K562 (cell line): Measurements from ENCODE around the gene COL1A1. TPM values are rescaled to one million over a fixed set of nuclear protein-coding genes. Genes with fewer than 3 reads are reported as not detected.
A peak's percentile ranks its signal among the peaks of the same experiment; 100 is the strongest.

Experiments used
- ATAC-seq: fragments of 200-7000 bp; cut with Tn5 transposase; 3 replicates; pipeline ENCODE4 v1.9.1; 2020; ENCODE audit warnings: moderate library complexity
- BruUV-seq: library from RNA; stranded (reverse); fragments of 400-500 nt; replicated peaks from 2 replicates; lab custom pipeline; 2021; lab: Mats Ljungman, UMichigan
- CTCF ChIA-PET: fragments of 300-600 bp; formaldehyde crosslinking; extraction: SDS; loops from one replicate; lab custom pipeline; 2021; ENCODE audit warnings: low intra/inter-chr PET ratio; lab: Yijun Ruan, JAX
- POLR2A ChIA-PET: fragments of 300-600, 350-650 bp; sonication (Branson Sonifier 250); formaldehyde crosslinking; extraction: SDS; loops from one replicate; lab custom pipeline; 2021; ENCODE audit warnings: antibody characterized with exemption, inconsistent platforms; lab: Yijun Ruan, JAX
- DNase-seq, 4 experiments: peaks; one replicate each; pipeline versions ENCODE4 v3.0.0 to v3.0.0-alpha.2; 2011 to 2018; ENCODE audit warnings: low spot score in 3 of 4, mixed read lengths in 3 of 4; ENCODE audit errors: extremely low read depth in 1 of 4
- FAIRE-seq: peaks from 2 replicates; lab custom pipeline; 2011; peaks lifted over from hg19 to GRCh38; lab: Jason Lieb, UNC
- H2AFZ ChIP-seq: 2 replicates; pipeline ENCODE4 v1.6.0; 2011; ENCODE audit warnings: low read depth, low read length, control low read depth, inconsistent platforms
- H3K27ac ChIP-seq: fragments of 200-600 bp; 3 replicates; pipeline ENCODE4 v1.8.0; 2011; ENCODE audit warnings: low read depth, mild to moderate bottlenecking, control low read depth, inconsistent platforms, low read length, moderate library complexity, mixed read lengths; ENCODE audit errors: extremely low read depth
- H3K27me3 ChIP-seq, 2 experiments: fragments of 300-600 bp in 1 of 2; 2 replicates in 1 of 2; 3 replicates in 1 of 2; pipeline versions ENCODE4 v1.6.0 to v1.8.0; 2011; ENCODE audit warnings: inconsistent platforms in 2 of 2, low read length in 2 of 2, mild to moderate bottlenecking in 1 of 2, mixed read lengths in 1 of 2, moderate library complexity in 1 of 2; ENCODE audit not compliant: control insufficient read depth in 2 of 2, insufficient read depth in 2 of 2
- H3K36me3 ChIP-seq: fragments of 300-600 bp; 3 replicates; pipeline ENCODE4 v1.8.0; 2011; ENCODE audit warnings: mild to moderate bottlenecking, low read length, inconsistent platforms; ENCODE audit not compliant: control insufficient read depth, insufficient read depth
- H3K4me1 ChIP-seq, 2 experiments: fragments of 200-600 bp in 1 of 2; replicated peaks in 1 of 2; 2 replicates in 1 of 2; 3 replicates in 1 of 2; pipeline versions ENCODE4 v1.5.1 to v1.8.0; 2011; ENCODE audit warnings: inconsistent platforms in 2 of 2, low read length in 2 of 2, mild to moderate bottlenecking in 1 of 2, mixed read lengths in 1 of 2, moderate library complexity in 1 of 2; ENCODE audit not compliant: control insufficient read depth in 2 of 2, insufficient read depth in 2 of 2
- H3K4me2 ChIP-seq: 2 replicates; pipeline ENCODE4 v1.6.1; 2011; ENCODE audit warnings: low read length, control low read depth, inconsistent platforms, mixed read lengths; ENCODE audit not compliant: insufficient read depth
- H3K4me3 ChIP-seq: fragments of 200-600 bp; sonication (generic), shearing (Covaris generic); 2 replicates; pipeline ENCODE4 v1.5.1; 2016; ENCODE audit warnings: control low read depth, inconsistent platforms
- H3K79me2 ChIP-seq: fragments of 200-600 bp; 3 replicates; pipeline ENCODE4 v1.8.0; 2011; ENCODE audit warnings: low read length, inconsistent platforms; ENCODE audit not compliant: control insufficient read depth, insufficient read depth
- H3K9ac ChIP-seq, 2 experiments: 2 replicates each; pipeline versions ENCODE4 v1.6.0 to v1.6.1; 2011; ENCODE audit warnings: low read depth in 2 of 2, low read length in 2 of 2, control low read depth in 1 of 2, inconsistent platforms in 1 of 2, mild to moderate bottlenecking in 1 of 2, mixed read lengths in 1 of 2; ENCODE audit not compliant: insufficient read depth in 1 of 2
- H3K9me1 ChIP-seq: one replicate; pipeline ENCODE4 v1.6.0; 2011; ENCODE audit warnings: inconsistent platforms, mild to moderate bottlenecking, low read length, moderate library complexity; ENCODE audit not compliant: control insufficient read depth, insufficient read depth
- H3K9me3 ChIP-seq: replicated peaks from 2 replicates; pipeline ENCODE4 v1.5.1; 2011; ENCODE audit warnings: low read depth, low read length, inconsistent platforms; ENCODE audit not compliant: control insufficient read depth, insufficient read depth
- H4K20me1 ChIP-seq: replicated peaks from 2 replicates; pipeline ENCODE4 v1.6.1; 2011; ENCODE audit warnings: low read length, inconsistent platforms, mixed read lengths; ENCODE audit not compliant: control insufficient read depth, insufficient read depth
- BRD9 ChIP-seq: fragments of 450-650 bp; IDR thresholded peaks from 2 replicates; pipeline ENCODE4 v1.6.1; 2018; ENCODE audit warnings: low read depth; ENCODE audit not compliant: partially characterized antibody
- EP400 ChIP-seq: fragments of 450-650 bp; IDR thresholded peaks from 2 replicates; pipeline ENCODE4 v1.6.1; 2017; ENCODE audit warnings: antibody characterized with exemption, mild to moderate bottlenecking, moderate library complexity
- HBP1 ChIP-seq: fragments of 450-650 bp; formaldehyde crosslinking; IDR thresholded peaks from 2 replicates; pipeline ENCODE4 v1.4.0; 2022; ENCODE audit warnings: missing genetic modification characterization
- HDAC2 ChIP-seq: fragments of 450-650 bp; IDR thresholded peaks from 2 replicates; pipeline ENCODE4 v1.6.1; 2016; ENCODE audit warnings: mild to moderate bottlenecking
- HMG20A ChIP-seq: fragments of 450-650 bp; formaldehyde crosslinking; conservative IDR thresholded peaks from 2 replicates; pipeline ENCODE4 v1.4.0; 2020; ENCODE audit warnings: mild to moderate bottlenecking, mixed read lengths
- KAT2B ChIP-seq: IDR thresholded peaks from one replicate; pipeline ENCODE4 v1.6.1; 2012; ENCODE audit warnings: low read depth, mild to moderate bottlenecking, control low read depth, inconsistent platforms, low read length, moderate library complexity
- KDM1A ChIP-seq, 2 experiments: fragments of 450-650 bp; IDR thresholded peaks; 2 replicates each; pipeline ENCODE4 v1.6.1; 2016; ENCODE audit warnings: mild to moderate bottlenecking in 2 of 2
- MAFF ChIP-seq: IDR thresholded peaks from 2 replicates; pipeline ENCODE4 v1.6.1; 2012; ENCODE audit warnings: low read length, improper control_type of control experiment
- NFE2L1 ChIP-seq: fragments of 450-650 bp; IDR thresholded peaks from 2 replicates; pipeline ENCODE4 v1.6.1; 2016; ENCODE audit warnings: missing genetic modification characterization, low read depth, mild to moderate bottlenecking, missing compliant biosample characterization, moderate library complexity, borderline replicate concordance
- NFYB ChIP-seq: IDR thresholded peaks from 2 replicates; pipeline ENCODE4 v1.6.1; 2011; ENCODE audit warnings: mild to moderate bottlenecking, moderate library complexity; ENCODE audit not compliant: insufficient read length; ENCODE audit errors: extremely low read depth
- NKRF ChIP-seq: fragments of 450-650 bp; IDR thresholded peaks from 2 replicates; pipeline ENCODE4 v1.6.1; 2016; ENCODE audit warnings: borderline replicate concordance
- RBM15 ChIP-seq: fragments of 200-400 bp; formaldehyde crosslinking; IDR thresholded peaks from 2 replicates; pipeline ENCODE4 v1.6.1; 2018; ENCODE audit warnings: mild to moderate bottlenecking, low read length, moderate library complexity; ENCODE audit not compliant: insufficient read depth
- TGIF2 ChIP-seq: sonication (generic); formaldehyde crosslinking; IDR thresholded peaks from 2 replicates; pipeline ENCODE4 v1.8.1; 2022; ENCODE audit warnings: mild to moderate bottlenecking, missing genetic modification reagents, moderate library complexity
- ZNF445 ChIP-seq: fragments of 250-450 bp; sonication (Bioruptor Pico); IDR thresholded peaks from 2 replicates; pipeline ENCODE4 v1.4.0; 2020; ENCODE audit warnings: low read depth, mild to moderate bottlenecking, moderate library complexity
- WGBS: fragments of 100-300 bp; shearing (Covaris generic); methylation state at CpG from one replicate; pipeline ENCODE4 v1.1.6; 2016; ENCODE audit warnings: low coverage, mixed read lengths; ENCODE audit not compliant: insufficient coverage; ENCODE audit errors: missing lambda C conversion rate; 5-methylcytosine and 5-hydroxymethylcytosine counted together
- in situ Hi-C: fragments of 300-500 bp; cut with MboI; formaldehyde crosslinking; loops from 4 replicates; pipeline ENCODE4 v1.15.0; 2018; ENCODE audit warnings: inconsistent platforms, mixed read lengths
- intact Hi-C: fragments of 100-400 bp; cut with micrococcal nuclease; formaldehyde crosslinking; loops from 2 replicates; pipeline ENCODE4 v1.14.2; 2022
- polyA plus RNA-seq, 8 experiments: library from polyadenylated mRNA; depleted of rRNA in 4 of 8; stranded (reverse) in 5 of 8; unstranded in 3 of 8; fragments of >200 nt; fragmentation: Nextera tagmentation in 2 of 8; fragmentation: Illumina TruSeq in 1 of 8; extraction: Ambion mirVana in 2 of 8; extraction: Trizol in 1 of 8; gene quantifications; 2 replicates each; pipeline versions ENCODE4 v1.2.1 to v1.2.3, GENCODE V29; 2011 to 2014; ENCODE audit warnings: inconsistent platforms in 1 of 8, missing spikeins in 1 of 8
- total RNA-seq, 7 experiments: library from RNA; depleted of rRNA in 6 of 7; stranded (reverse); fragments of >200 nt in 6 of 7; fragmentation: Illumina TruSeq in 2 of 7; extraction: Trizol in 2 of 7; gene quantifications; 2 replicates each; pipeline versions ENCODE4 v1.2.1 to v1.2.3, GENCODE V29; 2011 to 2021; ENCODE audit warnings: low replicate concordance in 1 of 7
- TF ChIP-seq, protein P1 (sequence below): fragments of 450-650 bp; IDR thresholded peaks from 2 replicates; pipeline ENCODE4 v1.6.1; 2016; ENCODE audit warnings: low read depth, mild to moderate bottlenecking, moderate library complexity

Gene COL1A1
- total and polyA plus RNA-seq, 9 of the 15 experiments (the other 6 are each of a cell fraction or from before 2014, with no cell fraction given) = 0.04 to 3.4 (median 0.18) TPM

DNA sequence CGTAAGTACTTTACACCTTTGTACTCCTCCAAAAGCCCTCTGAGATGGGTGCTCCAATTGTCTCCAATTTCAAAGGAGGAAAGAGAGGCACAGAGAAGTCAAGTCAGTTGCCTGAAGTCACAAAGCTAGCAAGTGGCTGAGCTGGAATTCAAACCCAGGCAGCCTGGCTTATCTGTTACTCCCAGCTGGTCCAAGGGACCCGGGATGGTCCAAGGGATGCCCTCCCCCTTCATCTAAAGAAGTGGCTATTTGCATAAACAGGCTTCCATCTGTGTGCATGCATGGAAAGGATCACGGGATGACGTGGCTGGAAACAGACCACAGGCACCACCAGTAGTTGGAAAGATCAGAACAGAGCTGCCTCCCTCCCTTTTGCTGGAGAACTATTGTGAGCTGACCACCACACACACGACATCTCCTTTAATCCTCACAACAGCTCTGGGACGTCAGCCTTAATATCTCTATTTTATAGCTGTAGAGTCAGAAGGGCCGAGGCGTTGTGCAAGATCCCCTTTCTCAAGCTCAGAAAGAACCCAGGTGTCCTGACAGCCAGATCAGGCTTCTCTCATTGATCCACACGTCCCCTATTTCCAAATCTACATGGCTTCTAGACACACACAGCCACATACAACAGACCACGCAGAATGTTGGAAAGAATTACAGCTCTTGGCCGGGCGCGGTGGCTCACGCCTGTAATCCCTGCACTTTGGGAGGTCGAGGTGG, 10.9 kb upstream of the COL1A1 start (continued):
- TF ChIP-seq HDAC2 (peak; percentile 78), HBP1 (CRISPR knock-in tag) (no peak)

- POLR2A ChIA-PET = interaction anchor here (0.6 to 2.2 kb wide), 4 partner anchors 10 to 1647 kb away, joined by 4 to 13 read pairs (median 5); no protein-coding TSS in a partner anchor
- no peak for ATAC-seq
- TF ChIP-seq ZNF445 (CRISPR knock-in tag) (no peak), TGIF2 (no peak), BRD9 (no peak), HMG20A (CRISPR knock-in tag) (no peak), NFE2L1 (tag) (no peak), MAFF (no peak), RBM15 (no peak), NFYB (no peak), NKRF (no peak), EP400 (no peak), KDM1A (IDR thresholded peaks at IDR 0.05) (no peak), KAT2B (no peak)
- TF ChIP-seq, protein P1, sequence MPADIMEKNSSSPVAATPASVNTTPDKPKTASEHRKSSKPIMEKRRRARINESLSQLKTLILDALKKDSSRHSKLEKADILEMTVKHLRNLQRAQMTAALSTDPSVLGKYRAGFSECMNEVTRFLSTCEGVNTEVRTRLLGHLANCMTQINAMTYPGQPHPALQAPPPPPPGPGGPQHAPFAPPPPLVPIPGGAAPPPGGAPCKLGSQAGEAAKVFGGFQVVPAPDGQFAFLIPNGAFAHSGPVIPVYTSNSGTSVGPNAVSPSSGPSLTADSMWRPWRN = no peak
Measured at GRCh38 chr17:50211249-50212120, 10.1 kb upstream of the COL1A1 start.

More at GRCh38 chr17:50211249-50212120, 10.1 kb upstream of the COL1A1 start:
- H3K27ac ChIP-seq = no peak overlapping the region
- no peaks in the 10 kb centered on the region for H3K9me1 ChIP-seq
- BruUV-seq = no TSS peak
- no peaks in the 10 kb centered on the region for H3K79me2 ChIP-seq
- H3K9ac ChIP-seq = peak overlapping the region in 1 of 2 experiments; percentile 77; a peak in 1 of 4 replicates
- CTCF ChIA-PET = no interaction called here
- H3K4me3 ChIP-seq = no peak overlapping the region
- no peaks in the 10 kb centered on the region for H3K36me3 ChIP-seq
- WGBS = 80% methylated on average over 9 of the region's 9 CpGs
- H3K27me3 ChIP-seq = no peaks in the 10 kb centered on the region
- FAIRE-seq (no peak), DNase-seq (no peak)
- H4K20me1 ChIP-seq = no peaks in the 10 kb centered on the region
- peak overlapping the region; percentile 1; the same call in 1 of the 2 replicates for H3K4me2 ChIP-seq
- no peaks in the 10 kb centered on the region for H3K9me3 ChIP-seq
- in situ Hi-C loops (no loop called here), intact Hi-C loops (no loop called here)
- H3K4me1 ChIP-seq = peaks cover 57 to 58% of the 10 kb centered on the region in 2 experiments
- 0 out of 2 replicates have a peak overlapping the region, but pooled peaks have one; percentile 71 for H2AFZ ChIP-seq
